ENCODE measurements around the gene BUD31.
"Not testable (repeated sequence)": the region's sequence is repeated elsewhere in the genome, so short reads cannot be mapped to it uniquely, and the experiment has no call there.

Gene BUD31

GRCh38 chr7:99380823-99381663 is 27.7 kb upstream of the BUD31 start:
- peak; percentile 87 to 88 for DNase-seq (ENCODE audit: low read depth in 2 of 2)

DNA sequence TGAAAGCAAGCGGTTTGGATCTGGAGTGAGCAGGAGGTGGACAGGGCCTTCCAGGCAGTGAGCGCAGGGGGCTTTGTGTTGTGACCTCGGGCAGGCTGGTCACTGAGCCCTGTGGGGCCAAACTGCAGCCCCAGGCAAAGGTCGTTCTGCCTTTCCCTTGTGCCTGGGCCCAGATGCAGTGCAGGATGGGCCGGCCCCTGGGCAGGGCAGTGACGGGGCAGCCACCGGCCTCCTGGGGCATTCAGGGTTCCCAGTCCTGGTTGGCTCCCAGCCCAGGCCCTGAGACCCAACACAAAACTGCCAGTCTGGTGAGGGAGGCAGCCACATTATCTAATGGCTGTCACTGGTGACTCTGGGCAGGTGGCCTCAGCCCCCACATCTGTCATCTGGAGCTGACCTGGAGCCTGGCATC is 27.1 kb upstream of the BUD31 start:
- no peak for DNase-seq (ENCODE audit: low read depth in 2 of 2)

- DNase-seq (ENCODE audit: low read depth in 2 of 2): no peak
These were observed 25.6 kb upstream of the BUD31 start for GRCh38 chr7:99383203-99383602.

- DNase-seq (ENCODE audit: low read depth in 2 of 2): no peak
These were observed 24.9 kb upstream of the BUD31 start for GRCh38 chr7:99383791-99384370.

DNA sequence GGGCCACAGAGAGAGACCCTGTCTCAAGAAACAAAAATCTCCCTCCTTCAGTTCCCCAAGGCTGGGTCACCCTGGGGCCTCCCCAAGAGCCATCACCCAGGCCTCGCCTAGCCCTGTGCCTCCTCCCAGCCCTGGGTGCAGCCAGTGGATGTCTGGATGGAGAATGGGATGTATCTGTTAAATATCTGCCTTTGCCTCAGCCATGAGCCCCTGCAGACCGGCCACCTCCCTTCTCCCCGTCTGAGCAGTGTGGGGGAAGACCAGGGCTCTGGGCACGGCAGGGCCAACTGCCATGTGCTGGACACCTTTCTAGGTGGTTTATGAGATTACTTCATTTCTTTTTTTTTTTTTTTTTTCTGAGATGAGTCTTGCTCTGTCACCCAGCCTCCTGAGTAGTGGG is 24.2 kb upstream of the BUD31 start:
- no peak for DNase-seq (ENCODE audit: low read depth in 2 of 2)

DNA sequence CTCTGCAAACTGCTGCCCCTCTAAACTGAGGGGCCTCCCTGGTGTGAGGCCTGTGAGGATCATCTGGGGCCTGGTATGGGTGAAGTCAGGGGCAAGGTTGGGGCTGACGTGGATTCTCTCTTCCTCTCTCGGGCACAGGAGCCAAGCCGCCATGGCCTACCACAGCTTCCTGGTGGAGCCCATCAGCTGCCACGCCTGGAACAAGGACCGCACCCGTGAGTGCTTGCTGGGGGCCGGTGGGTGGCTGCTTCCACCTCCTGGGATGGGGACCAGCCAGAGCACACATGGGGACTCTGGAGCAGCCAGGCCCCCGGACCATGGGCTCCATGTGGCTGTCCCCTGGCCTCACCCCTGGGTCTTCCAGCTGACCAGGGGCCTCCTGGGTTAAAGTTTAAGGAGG is 23.2 kb upstream of the BUD31 start:
- no peak for DNase-seq (ENCODE audit: low read depth in 2 of 2)

DNA sequence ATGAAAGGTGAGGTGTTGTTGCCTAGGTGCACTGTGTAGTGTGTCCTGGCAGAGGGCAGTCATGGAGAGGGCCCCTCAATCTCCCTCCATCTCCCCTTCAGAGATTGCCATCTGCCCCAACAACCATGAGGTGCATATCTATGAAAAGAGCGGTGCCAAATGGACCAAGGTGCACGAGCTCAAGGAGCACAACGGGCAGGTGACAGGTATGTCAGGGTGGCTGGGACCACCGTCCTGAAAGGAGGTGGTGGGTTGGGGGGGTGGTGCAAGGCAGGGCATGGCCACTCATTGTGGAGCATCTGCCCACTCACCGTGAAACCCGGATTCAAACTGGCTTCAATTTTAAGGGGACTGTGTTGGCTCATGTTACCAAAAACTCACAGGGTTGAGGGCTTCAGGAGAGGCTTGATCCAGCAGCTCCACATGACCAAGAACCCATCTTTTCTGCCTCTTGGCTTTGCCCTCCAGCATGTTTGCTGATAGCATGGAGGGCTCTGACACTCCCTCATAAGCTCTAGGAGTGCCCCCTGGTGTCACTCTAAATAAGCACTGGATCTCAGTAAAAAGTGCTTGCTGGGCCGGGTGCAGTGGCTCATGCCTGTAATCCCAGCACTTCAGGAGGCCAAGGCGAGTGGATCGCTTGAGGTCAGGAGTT is 22.1 kb upstream of the BUD31 start:
- no peak for DNase-seq (ENCODE audit: low read depth in 2 of 2)

DNA sequence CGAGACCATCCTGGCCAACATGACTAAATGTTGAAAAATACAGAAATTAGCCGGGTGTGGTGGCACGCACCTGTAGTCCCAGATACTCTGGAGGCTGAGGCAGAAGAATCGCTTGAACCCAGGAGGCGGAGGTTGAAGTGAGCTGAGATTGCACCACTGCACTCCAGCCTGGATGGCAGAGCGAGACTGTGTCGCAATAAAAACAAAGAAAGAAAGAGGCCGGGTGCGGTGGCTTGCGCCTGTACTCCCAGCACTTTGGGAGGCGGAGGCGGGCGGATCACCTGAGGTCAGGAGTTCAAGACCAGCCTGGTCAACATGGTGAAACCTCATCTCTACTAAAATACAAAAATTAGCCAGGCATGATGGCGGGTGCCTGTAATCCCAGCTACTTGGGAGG is 21.5 kb upstream of the BUD31 start:
- not testable (repeated sequence) for DNase-seq (ENCODE audit: low read depth in 2 of 2)

- DNase-seq (ENCODE audit: low read depth in 2 of 2): no peak
These were observed 20.9 kb upstream of the BUD31 start for GRCh38 chr7:99387912-99388311.

- no peak for DNase-seq (ENCODE audit: low read depth in 2 of 2)
These were observed 19.0 kb upstream of the BUD31 start for GRCh38 chr7:99389772-99390171.

- DNase-seq (ENCODE audit: low read depth in 2 of 2): no peak
These were observed 17.7 kb upstream of the BUD31 start for GRCh38 chr7:99390941-99391602.

DNA sequence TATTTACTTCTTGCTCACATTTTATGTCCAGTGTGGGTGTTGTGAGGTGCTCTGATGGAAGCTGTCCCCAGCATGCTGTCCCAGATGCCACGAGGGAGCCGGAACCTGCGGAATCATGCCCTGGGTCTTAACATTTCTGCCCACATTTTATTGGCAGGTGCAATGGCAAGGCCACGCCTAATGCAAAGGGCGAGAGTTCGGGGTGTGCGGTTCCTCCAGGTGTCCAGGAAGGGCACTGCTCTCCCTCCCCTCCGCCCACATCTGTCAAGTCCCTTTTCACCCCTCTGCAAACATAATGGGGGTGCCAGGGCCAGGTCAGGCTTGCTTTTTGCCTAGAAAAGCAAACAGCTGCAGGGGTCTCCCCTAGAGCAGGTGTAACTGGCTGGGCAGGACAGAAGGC is 16.7 kb upstream of the BUD31 start:
- DNase-seq (ENCODE audit: low read depth in 2 of 2): no peak

GRCh38 chr7:99392659-99393354 is 16.0 kb upstream of the BUD31 start:
- DNase-seq (ENCODE audit: low read depth in 2 of 2): peak; percentile 68 to 74

DNA sequence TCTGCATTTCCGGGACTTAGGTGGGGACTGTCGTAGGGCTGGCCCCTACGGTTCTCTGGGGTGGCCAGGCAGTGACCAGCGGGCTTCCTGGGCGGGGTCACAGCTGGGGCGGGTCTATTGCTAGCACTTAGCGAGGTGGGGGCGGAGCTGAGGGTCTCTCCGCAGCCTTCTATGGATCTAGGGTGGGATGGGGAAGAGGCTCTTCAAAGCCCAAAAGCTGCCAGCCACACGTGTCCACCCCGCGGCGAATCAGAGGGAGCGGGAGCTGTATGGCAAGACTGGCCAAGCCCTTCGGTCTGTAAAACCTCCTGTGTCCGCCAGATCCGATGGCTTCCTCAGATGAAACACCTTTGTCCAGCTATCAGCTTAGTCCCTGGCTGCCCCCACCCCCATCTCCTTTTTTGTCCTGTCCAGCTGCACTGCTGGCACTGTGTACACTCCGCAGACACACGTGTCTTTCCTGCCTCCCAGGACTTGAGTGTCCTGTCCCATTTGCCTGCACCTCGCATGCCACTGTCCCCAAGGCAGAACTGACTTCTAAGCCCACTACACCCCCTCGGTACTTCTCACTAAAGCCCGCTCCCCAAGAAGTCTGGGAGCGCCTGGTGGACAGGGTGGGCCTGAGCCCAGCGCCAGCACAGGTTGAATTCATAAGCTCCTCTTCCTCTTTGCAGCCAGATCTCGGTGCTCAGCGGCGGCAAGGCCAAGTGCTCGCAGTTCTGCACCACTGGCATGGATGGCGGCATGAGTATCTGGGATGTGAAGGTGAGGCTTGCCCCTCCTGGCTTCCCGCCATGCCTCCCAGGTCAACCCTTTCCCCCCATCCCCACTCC is 15.2 kb upstream of the BUD31 start:
- no peak for DNase-seq (ENCODE audit: low read depth in 2 of 2)

DNA sequence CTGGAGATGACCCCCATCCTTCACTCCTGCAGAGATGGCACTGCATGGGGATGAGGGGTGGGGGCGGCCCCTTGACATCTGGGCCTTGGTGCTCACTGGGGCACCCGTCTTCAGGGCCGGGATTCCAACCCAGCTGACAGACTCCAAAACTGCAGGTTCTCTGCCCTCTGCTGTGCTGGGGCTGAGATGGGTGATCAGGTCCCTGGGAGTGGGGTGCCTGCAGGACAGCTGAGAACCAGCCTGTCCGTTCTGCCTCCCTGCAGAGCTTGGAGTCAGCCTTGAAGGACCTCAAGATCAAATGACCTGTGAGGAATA is 14.6 kb upstream of the BUD31 start:
- DNase-seq (ENCODE audit: low read depth in 2 of 2): no peak

DNA sequence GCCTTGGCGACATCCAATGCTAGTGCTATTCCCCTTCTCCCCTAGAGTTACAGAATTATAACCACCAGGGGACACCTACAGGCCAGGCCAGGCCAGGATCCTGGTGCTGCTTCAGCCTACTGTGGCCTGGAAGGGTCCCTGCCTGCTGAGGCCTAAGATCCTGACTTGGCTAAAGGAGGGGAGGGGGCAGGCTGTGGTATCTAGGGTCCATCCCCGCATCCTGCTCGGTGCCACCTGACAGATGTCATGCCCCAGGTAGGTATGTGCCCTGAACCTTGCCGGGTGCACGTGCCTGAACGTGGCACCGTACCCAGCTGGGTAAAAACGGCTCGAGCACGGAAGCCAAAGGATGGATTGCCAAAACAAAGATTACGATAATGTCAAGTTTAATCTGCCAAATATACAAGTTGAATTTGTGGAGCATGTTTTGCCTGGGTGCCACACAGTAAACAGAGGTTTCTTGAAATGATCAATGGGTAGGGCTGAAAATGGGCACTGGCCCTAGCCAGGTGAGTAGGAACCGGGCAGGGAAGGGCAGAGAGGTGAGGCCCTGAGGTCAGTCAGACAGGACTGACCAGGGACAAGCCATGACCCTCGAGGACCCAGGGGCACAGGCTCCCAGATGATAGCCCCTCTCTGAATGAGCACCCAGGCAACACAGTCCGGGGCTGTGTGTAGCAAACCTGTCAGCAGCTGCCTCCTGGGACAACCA is 13.0 kb upstream of the BUD31 start:
- no peak for DNase-seq (ENCODE audit: low read depth in 2 of 2)

- DNase-seq (ENCODE audit: low read depth in 2 of 2): no peak
These were observed 12.1 kb upstream of the BUD31 start for GRCh38 chr7:99396418-99397296.

GRCh38 chr7:99397297-99397983 is 11.3 kb upstream of the BUD31 start:
- DNase-seq (ENCODE audit: low read depth in 2 of 2): no peak

DNA sequence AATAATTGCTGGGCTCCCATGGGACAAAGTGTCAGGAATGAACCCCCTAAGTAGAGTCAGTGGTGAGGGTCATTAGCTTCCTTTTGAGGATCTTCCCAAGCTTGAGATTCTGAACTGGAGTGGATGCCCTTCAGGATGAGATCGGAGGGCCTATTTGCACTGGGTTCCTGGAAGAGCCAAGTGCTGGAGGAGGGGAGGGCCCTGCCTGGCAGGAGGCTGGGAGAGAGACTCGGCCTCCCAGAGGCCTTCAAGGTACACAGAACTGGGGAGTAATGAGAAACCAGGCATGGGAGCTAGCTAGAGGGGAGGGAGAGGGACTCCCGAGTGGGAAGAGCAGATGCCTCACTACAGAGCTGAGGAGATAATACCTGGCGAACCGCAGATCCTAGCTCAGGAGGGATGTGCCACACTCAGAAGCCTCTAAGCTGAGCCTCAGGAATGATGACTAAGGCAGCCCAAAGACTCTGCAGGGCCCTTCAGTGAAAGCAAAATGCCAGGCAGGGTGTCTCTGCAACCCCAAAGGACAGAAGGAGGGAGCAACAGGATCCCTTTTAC is 9.8 kb upstream of the BUD31 start:
- DNase-seq (ENCODE audit: low read depth in 2 of 2): no peak
